Effector CD4-positive, alpha-beta T cell (primary cell): ENCODE data around the gene PSMA8.
A peak's percentile ranks its signal among the peaks of the same experiment; 100 is the strongest.
"Not testable (repeated sequence)": the region's sequence is repeated elsewhere in the genome, so short reads cannot be mapped to it uniquely, and the experiment has no call there.

Source experiments
- DNase-seq: peaks from one replicate; pipeline ENCODE4 v3.0.0-alpha.2; 2020

The PSMA8 gene

GRCh38 chr18:26176134-26176533 lies 42.5 kb downstream of the PSMA8 start:
- no peak for DNase-seq

- no peak for DNase-seq
Measured at GRCh38 chr18:26181343-26181826, 47.7 kb downstream of the PSMA8 start.

- DNase-seq: no peak
Measured at GRCh38 chr18:26183395-26184112, 49.9 kb downstream of the PSMA8 start.

GRCh38 chr18:26185267-26185666 lies 51.6 kb downstream of the PSMA8 start:
- no peak for DNase-seq

- peak; percentile 3 for DNase-seq
Measured at GRCh38 chr18:26190506-26190905, 56.8 kb downstream of the PSMA8 start.

GRCh38 chr18:26192233-26192632 lies 58.6 kb downstream of the PSMA8 start:
- no peak for DNase-seq

GRCh38 chr18:26196605-26197004 lies 62.9 kb downstream of the PSMA8 start:
- DNase-seq: no peak

GRCh38 chr18:26202001-26202400 lies 68.3 kb downstream of the PSMA8 start:
- not testable (repeated sequence) for DNase-seq

GRCh38 chr18:26205318-26205717 lies 71.6 kb downstream of the PSMA8 start:
- DNase-seq: no peak

GRCh38 chr18:26206488-26206887 lies 72.8 kb downstream of the PSMA8 start:
- no peak for DNase-seq

- DNase-seq: no peak
Measured at GRCh38 chr18:26207937-26208336, 74.3 kb downstream of the PSMA8 start.

GRCh38 chr18:26208977-26209376 lies 75.3 kb downstream of the PSMA8 start:
- DNase-seq: no peak

GRCh38 chr18:26210147-26210546 lies 76.5 kb downstream of the PSMA8 start:
- no peak for DNase-seq

- peak; percentile 24 for DNase-seq
Measured at GRCh38 chr18:26215247-26215970, 81.7 kb downstream of the PSMA8 start.

GRCh38 chr18:26225022-26225693 lies 91.5 kb downstream of the PSMA8 start:
- DNase-seq: no peak

GRCh38 chr18:26225915-26226228 lies 92.2 kb downstream of the PSMA8 start:
- no peak for DNase-seq

GRCh38 chr18:26226229-26227050 lies 92.8 kb downstream of the PSMA8 start, which contains the start of gene TAF4B:
Gene TAF4B, plus strand, starts transcription at chr18:26226445. Its CDS starts 489 bp downstream, at chr18:26226934.
- DNase-seq: peak; percentile 89

- DNase-seq: no peak
Measured at GRCh38 chr18:26227051-26227670, 93.5 kb downstream of the PSMA8 start.

- no peak for DNase-seq
Measured at GRCh38 chr18:26228562-26229260, 95.0 kb downstream of the PSMA8 start.

- no peak for DNase-seq
Measured at GRCh38 chr18:26230497-26230896, 96.8 kb downstream of the PSMA8 start.

- no peak for DNase-seq
Measured at GRCh38 chr18:26233208-26233607, 99.5 kb downstream of the PSMA8 start.

- DNase-seq: not testable (repeated sequence)
Measured at GRCh38 chr18:26237363-26237762, 103.7 kb downstream of the PSMA8 start.
